CD8-positive, alpha-beta memory T cell (primary cell): ENCODE data around the gene FHIT. TPM values are rescaled to one million over a fixed set of nuclear protein-coding genes. Genes with fewer than 3 reads are reported as not detected.

Source experiments
- CTCF ChIA-PET: fragments of 350-600 bp; sonication (Branson Sonifier 250); formaldehyde crosslinking; loops from one replicate; lab custom pipeline; 2021; ENCODE audit warnings: antibody characterized with exemption; lab: Charles Lee
- POLR2A ChIA-PET: fragments of 350-600 bp; sonication (Branson Sonifier 250); formaldehyde crosslinking; loops from one replicate; lab custom pipeline; 2021; ENCODE audit warnings: antibody characterized with exemption; lab: Charles Lee
- DNase-seq, 5 donors: peaks; one replicate each; pipeline versions ENCODE4 v3.0.0 to v3.0.0-alpha.2; 2020 to 2022; ENCODE audit warnings: mixed read lengths in 1 of 5
- H3K27ac ChIP-seq: one replicate; pipeline ENCODE4 v1.7.0; 2013; ENCODE audit warnings: low read depth, mild to moderate bottlenecking, low read length, moderate library complexity
- H3K27me3 ChIP-seq: 2 replicates; pipeline ENCODE4 v1.7.0; 2013; ENCODE audit warnings: low read length, mild to moderate bottlenecking; ENCODE audit not compliant: insufficient read depth, poor library complexity, severe bottlenecking
- H3K36me3 ChIP-seq: 2 replicates; pipeline ENCODE4 v1.7.0; 2013; ENCODE audit warnings: mild to moderate bottlenecking, low read length, moderate library complexity; ENCODE audit not compliant: insufficient read depth
- H3K4me1 ChIP-seq: 2 replicates; pipeline ENCODE4 v1.7.0; 2013; ENCODE audit warnings: mild to moderate bottlenecking, low read length, moderate library complexity; ENCODE audit not compliant: insufficient read depth
- H3K4me3 ChIP-seq: 2 replicates; pipeline ENCODE4 v1.7.0; 2013; ENCODE audit warnings: mild to moderate bottlenecking, low read length
- H3K9me3 ChIP-seq: 2 replicates; pipeline ENCODE4 v1.7.0; 2013; ENCODE audit warnings: mild to moderate bottlenecking, low read length
- H3K27ac Mint-ChIP-seq, 8 donors: one replicate each; pipeline ENCODE4 v1.8.0; 2020 to 2021; ENCODE audit warnings: mixed read lengths in 8 of 8, mild to moderate bottlenecking in 6 of 8, inconsistent platforms in 3 of 8, moderate library complexity in 3 of 8
- H3K27me3 Mint-ChIP-seq, 2 donors: one replicate each; pipeline ENCODE4 v1.8.0; 2020 to 2021; ENCODE audit warnings: mixed read lengths in 2 of 2, mild to moderate bottlenecking in 1 of 2, moderate library complexity in 1 of 2
- H3K36me3 Mint-ChIP-seq, 3 donors: one replicate each; pipeline ENCODE4 v1.8.0; 2020 to 2021; ENCODE audit warnings: mixed read lengths in 3 of 3, inconsistent platforms in 1 of 3, mild to moderate bottlenecking in 1 of 3
- H3K4me1 Mint-ChIP-seq, 3 donors: one replicate each; pipeline ENCODE4 v1.8.0; 2020 to 2021; ENCODE audit warnings: mixed read lengths in 3 of 3, inconsistent platforms in 1 of 3, mild to moderate bottlenecking in 1 of 3
- H3K4me3 Mint-ChIP-seq, 7 donors: one replicate each; pipeline ENCODE4 v1.8.0; 2020 to 2021; ENCODE audit warnings: mixed read lengths in 7 of 7, mild to moderate bottlenecking in 6 of 7, moderate library complexity in 4 of 7, inconsistent platforms in 2 of 7
- H3K9me3 Mint-ChIP-seq, 5 donors: one replicate each; pipeline ENCODE4 v1.8.0; 2020 to 2022; ENCODE audit warnings: mixed read lengths in 5 of 5, mild to moderate bottlenecking in 3 of 5, moderate library complexity in 2 of 5, inconsistent platforms in 1 of 5
- polyA plus RNA-seq: library from polyadenylated mRNA; unstranded; fragments of 300-500 nt; fragmentation: Illumina TruSeq; gene quantifications from one replicate; pipeline ENCODE4 v1.2.3, GENCODE V29; 2021
- total RNA-seq, 2 experiments: library from RNA; stranded (reverse); gene quantifications; one replicate each; pipeline ENCODE4 v1.2.3, GENCODE V29; 2021

The FHIT gene
- total and polyA plus RNA-seq, 3 experiments from 2014 or later, result 4.1 to 7.4 (median 4.2) TPM

DNA sequence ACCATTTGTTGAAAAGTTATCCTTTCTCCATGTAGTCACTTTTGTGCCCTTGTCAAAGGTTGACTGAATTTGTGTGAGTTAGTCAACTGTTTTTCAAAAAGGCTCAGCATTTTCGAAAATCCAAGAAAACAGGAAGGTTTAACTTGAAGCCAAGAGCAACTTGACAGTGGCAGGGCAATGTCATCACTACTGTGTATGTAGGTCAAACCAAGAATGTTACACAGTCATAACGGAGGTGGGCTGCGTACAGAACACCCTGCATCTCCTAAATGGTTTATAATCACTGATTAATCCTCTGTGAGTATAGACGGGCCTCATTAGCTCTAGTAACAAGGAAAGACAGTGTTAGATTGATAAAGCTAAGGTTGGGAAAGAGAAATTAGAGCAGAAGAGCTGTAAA, 1064.9 kb downstream of the FHIT start:
- no peaks in the 10 kb centered on the region for H3K4me1 ChIP-seq
- no peaks in the 10 kb centered on the region for H3K9me3 Mint-ChIP-seq
- no peak overlapping the region for H3K4me3 Mint-ChIP-seq
- POLR2A ChIA-PET, result no interaction called here
- no peak overlapping the region for H3K27ac ChIP-seq
- no peaks in the 10 kb centered on the region for H3K27me3 ChIP-seq
- H3K36me3 ChIP-seq, result no peaks in the 10 kb centered on the region
- peaks cover 0 to 5% (median 0%) of the 10 kb centered on the region in 3 donors for H3K36me3 Mint-ChIP-seq
- no peaks in the 10 kb centered on the region for H3K4me1 Mint-ChIP-seq
- H3K27ac Mint-ChIP-seq, result peak overlapping the region in 1 of 8 donors; percentile 36
- H3K27me3 Mint-ChIP-seq, result peaks cover 7 to 36% of the 10 kb centered on the region in 2 donors
- no peaks in the 10 kb centered on the region for H3K9me3 ChIP-seq
- no peak for DNase-seq
- H3K4me3 ChIP-seq, result no peak overlapping the region
- CTCF ChIA-PET, result no interaction called here

DNA sequence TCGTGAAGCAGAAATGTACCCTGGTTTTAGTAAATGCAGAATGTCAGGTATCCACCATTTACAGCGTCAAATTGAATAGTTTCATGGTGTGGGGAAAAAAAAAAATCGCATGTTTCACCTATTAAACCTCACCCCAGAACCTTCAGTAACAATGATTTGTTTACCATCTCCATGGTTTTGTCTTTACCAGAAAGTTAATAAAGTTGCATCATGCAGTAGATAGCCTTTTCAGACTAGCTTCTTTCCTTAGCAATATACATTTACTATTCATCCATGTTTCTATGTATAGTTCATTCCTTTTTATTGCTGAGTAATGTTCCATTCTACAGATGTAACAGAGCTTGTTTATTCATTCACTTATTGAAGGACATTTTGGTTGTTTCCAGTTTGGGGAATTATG, 1066.1 kb downstream of the FHIT start:
- Histone ChIP-seq H3K4me3 (no peak overlapping the region), H3K36me3 (no peaks in the 10 kb centered on the region), H3K4me1 (no peaks in the 10 kb centered on the region), H3K9me3 (no peaks in the 10 kb centered on the region), H3K27ac (no peak overlapping the region), H3K27me3 (no peaks in the 10 kb centered on the region)
- ChIA-PET CTCF (no interaction called here), POLR2A (no interaction called here)
- no peak for DNase-seq
- peaks cover 0 to 5% (median 0%) of the 10 kb centered on the region in 3 donors for H3K36me3 Mint-ChIP-seq
- H3K4me1 Mint-ChIP-seq, result no peaks in the 10 kb centered on the region
- H3K27ac Mint-ChIP-seq, result no peak overlapping the region
- H3K27me3 Mint-ChIP-seq, result peaks cover 5 to 32% of the 10 kb centered on the region in 2 donors
- H3K4me3 Mint-ChIP-seq, result no peak overlapping the region
- no peaks in the 10 kb centered on the region for H3K9me3 Mint-ChIP-seq

DNA sequence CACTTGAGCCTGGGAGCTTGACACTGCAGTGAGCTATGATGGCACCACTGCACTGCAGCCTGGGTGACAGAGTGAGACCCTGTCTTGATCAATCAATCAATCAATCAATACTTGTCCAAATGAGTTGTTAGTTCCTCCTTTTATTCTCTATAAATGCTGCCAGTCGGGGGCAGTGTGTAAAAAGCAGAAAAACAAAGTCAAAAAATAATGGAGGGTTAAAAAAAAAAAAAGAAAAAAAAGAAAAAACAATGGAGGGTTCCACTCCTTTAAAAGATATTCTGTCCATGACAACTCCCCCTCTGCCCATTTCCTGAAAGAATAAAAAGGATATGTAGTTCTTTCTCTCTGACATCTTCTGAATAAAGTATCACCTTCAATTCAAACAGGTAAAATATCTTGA, 1068.6 kb downstream of the FHIT start:
- Histone ChIP-seq H3K4me1 (no peaks in the 10 kb centered on the region), H3K36me3 (no peaks in the 10 kb centered on the region), H3K9me3 (no peaks in the 10 kb centered on the region), H3K27ac (no peak overlapping the region), H3K4me3 (no peak overlapping the region), H3K27me3 (no peaks in the 10 kb centered on the region)
- Mint-ChIP-seq H3K27me3 (peaks cover 0 to 14% of the 10 kb centered on the region in 2 donors), H3K27ac (no peak overlapping the region), H3K9me3 (no peaks in the 10 kb centered on the region), H3K36me3 (peaks cover 0 to 5% (median 0%) of the 10 kb centered on the region in 3 donors), H3K4me3 (no peak overlapping the region), H3K4me1 (no peaks in the 10 kb centered on the region)
- no peak for DNase-seq
- POLR2A ChIA-PET, result no interaction called here
- CTCF ChIA-PET, result no interaction called here

DNA sequence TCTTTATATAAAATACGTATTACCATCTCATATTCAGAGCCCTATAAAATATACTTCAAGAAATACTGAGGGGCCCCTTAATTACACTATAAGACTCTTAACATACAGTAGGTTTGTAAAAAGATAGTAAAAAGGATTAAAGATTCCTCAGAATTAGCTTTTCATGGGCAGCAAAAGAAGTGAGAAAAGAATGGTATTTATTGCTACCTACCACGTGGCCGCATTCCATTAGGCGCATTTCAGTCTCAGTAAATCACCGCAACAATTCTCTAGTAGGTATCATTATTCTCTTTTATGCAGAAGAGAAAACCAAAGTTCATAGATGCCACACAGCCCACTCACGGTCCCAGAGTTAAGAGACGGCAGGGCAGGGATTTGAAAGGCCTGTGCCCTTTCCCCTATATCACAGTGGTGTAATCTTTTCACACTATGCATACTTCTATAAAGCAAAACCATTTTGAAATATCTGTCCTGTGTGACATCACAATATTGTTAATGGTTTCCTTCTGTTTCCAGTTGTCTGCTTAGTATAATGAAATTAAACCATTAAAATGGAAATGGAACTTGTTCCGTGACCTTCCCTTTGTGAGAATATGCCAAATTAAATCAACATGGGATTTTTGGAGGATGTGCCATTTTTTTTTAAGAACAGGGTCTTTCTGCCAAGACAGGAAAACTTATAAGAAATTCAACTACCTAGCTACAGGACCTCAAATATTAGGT, 1072.2 kb downstream of the FHIT start:
- Mint-ChIP-seq H3K4me1 (no peaks in the 10 kb centered on the region), H3K36me3 (no peaks in the 10 kb centered on the region), H3K9me3 (no peaks in the 10 kb centered on the region), H3K27me3 (no peaks in the 10 kb centered on the region), H3K27ac (no peak overlapping the region), H3K4me3 (no peak overlapping the region)
- H3K27me3 ChIP-seq, result no peaks in the 10 kb centered on the region
- POLR2A ChIA-PET, result no interaction called here
- CTCF ChIA-PET, result no interaction called here
- H3K9me3 ChIP-seq, result no peaks in the 10 kb centered on the region
- no peaks in the 10 kb centered on the region for H3K4me1 ChIP-seq
- no peak overlapping the region for H3K27ac ChIP-seq
- no peak overlapping the region for H3K4me3 ChIP-seq
- no peaks in the 10 kb centered on the region for H3K36me3 ChIP-seq
- DNase-seq, result no peak

DNA sequence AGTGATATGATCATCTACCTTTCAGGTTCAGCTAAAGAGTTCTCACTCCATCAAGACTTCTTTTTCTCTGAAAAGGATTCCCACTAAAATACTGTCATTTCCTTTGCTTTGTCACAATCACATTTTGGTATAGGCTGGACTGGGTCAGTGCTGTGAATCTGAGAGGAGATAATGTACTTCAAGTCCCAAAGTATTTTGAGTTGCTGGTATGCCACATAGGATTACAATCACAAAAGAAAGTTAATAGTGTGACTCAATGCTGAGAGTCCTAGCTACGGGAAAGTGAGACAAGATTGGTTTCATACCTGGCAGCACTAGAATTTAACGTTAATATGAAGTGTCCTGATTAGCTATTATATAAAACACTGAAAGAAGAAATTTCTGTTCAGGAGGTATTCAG, 1073.5 kb downstream of the FHIT start:
- Mint-ChIP-seq H3K4me3 (no peak overlapping the region), H3K27me3 (no peaks in the 10 kb centered on the region), H3K36me3 (peaks cover 0 to 4% (median 0%) of the 10 kb centered on the region in 3 donors), H3K4me1 (no peaks in the 10 kb centered on the region), H3K9me3 (no peaks in the 10 kb centered on the region), H3K27ac (no peak overlapping the region)
- Histone ChIP-seq H3K36me3 (no peaks in the 10 kb centered on the region), H3K27me3 (no peaks in the 10 kb centered on the region), H3K9me3 (no peaks in the 10 kb centered on the region), H3K27ac (no peak overlapping the region), H3K4me3 (no peak overlapping the region), H3K4me1 (no peaks in the 10 kb centered on the region)
- POLR2A ChIA-PET, result interaction anchor here (0.6 kb wide), 1 partner anchor 1097 kb away, joined by 3 read pairs; no protein-coding TSS in a partner anchor
- CTCF ChIA-PET, result no interaction called here
- no peak for DNase-seq

DNA sequence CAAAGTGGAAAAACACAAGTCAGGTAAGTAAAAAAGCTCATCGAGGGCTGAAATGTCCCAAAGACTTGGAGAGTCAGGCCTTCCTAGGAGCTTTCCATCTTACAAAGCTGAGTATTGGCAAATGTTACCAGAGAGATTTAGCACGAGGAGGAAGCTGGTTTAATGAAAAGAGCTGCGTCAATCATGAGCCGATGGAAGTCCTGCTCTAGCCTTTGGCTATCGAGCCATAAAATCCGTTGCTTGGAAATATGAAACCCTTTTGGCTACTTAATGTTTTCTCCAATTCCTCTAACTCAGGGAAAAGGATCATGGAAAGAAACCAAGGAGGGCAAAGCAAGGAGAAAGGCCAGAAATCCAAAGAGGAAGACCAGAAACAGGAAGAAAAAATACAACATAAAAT, 1074.6 kb downstream of the FHIT start:
- no peaks in the 10 kb centered on the region for H3K36me3 ChIP-seq
- no peaks in the 10 kb centered on the region for H3K4me1 Mint-ChIP-seq
- no peaks in the 10 kb centered on the region for H3K27me3 ChIP-seq
- DNase-seq, result no peak
- H3K4me3 Mint-ChIP-seq, result no peak overlapping the region
- H3K4me3 ChIP-seq, result no peak overlapping the region
- H3K9me3 Mint-ChIP-seq, result no peaks in the 10 kb centered on the region
- H3K27ac ChIP-seq, result no peak overlapping the region
- no peaks in the 10 kb centered on the region for H3K9me3 ChIP-seq
- H3K27ac Mint-ChIP-seq, result no peak overlapping the region
- CTCF ChIA-PET, result interaction anchor here (1.3 kb wide), 1 partner anchor 14 kb away, joined by 3 read pairs; no protein-coding TSS in a partner anchor
- no peaks in the 10 kb centered on the region for H3K4me1 ChIP-seq
- peaks cover 0 to 4% (median 0%) of the 10 kb centered on the region in 3 donors for H3K36me3 Mint-ChIP-seq
- H3K27me3 Mint-ChIP-seq, result no peaks in the 10 kb centered on the region
- POLR2A ChIA-PET, result no interaction called here

DNA sequence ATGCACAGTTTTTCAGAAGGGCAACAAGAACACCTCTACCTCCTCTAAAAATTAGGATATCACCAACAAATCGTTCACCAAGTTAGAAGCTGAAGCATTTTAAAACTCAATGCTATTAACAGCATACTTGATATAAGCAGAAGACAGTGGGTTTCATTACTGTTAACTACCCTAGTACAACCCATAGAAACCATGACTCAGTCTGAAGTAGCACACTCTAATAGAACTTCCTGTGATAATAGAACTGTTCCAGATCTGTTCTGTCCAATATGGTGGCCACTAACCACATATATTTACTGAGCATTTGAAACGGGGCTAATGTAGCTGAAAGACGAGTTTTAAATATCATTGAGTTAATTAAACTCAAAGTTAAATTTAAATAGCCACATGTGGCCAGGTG, 1075.6 kb downstream of the FHIT start:
- no peaks in the 10 kb centered on the region for H3K27me3 ChIP-seq
- H3K36me3 ChIP-seq, result no peaks in the 10 kb centered on the region
- no peak overlapping the region for H3K4me3 Mint-ChIP-seq
- H3K27me3 Mint-ChIP-seq, result no peaks in the 10 kb centered on the region
- no peak overlapping the region for H3K27ac Mint-ChIP-seq
- CTCF ChIA-PET, result interaction anchor here (1.3 kb wide), 1 partner anchor 15 kb away, joined by 3 read pairs; no protein-coding TSS in a partner anchor
- no peaks in the 10 kb centered on the region for H3K9me3 Mint-ChIP-seq
- DNase-seq, result no peak
- peaks cover 0 to 4% (median 0%) of the 10 kb centered on the region in 3 donors for H3K36me3 Mint-ChIP-seq
- no peaks in the 10 kb centered on the region for H3K4me1 ChIP-seq
- H3K9me3 ChIP-seq, result no peaks in the 10 kb centered on the region
- no peak overlapping the region for H3K4me3 ChIP-seq
- no peak overlapping the region for H3K27ac ChIP-seq
- H3K4me1 Mint-ChIP-seq, result no peaks in the 10 kb centered on the region
- POLR2A ChIA-PET, result no interaction called here

DNA sequence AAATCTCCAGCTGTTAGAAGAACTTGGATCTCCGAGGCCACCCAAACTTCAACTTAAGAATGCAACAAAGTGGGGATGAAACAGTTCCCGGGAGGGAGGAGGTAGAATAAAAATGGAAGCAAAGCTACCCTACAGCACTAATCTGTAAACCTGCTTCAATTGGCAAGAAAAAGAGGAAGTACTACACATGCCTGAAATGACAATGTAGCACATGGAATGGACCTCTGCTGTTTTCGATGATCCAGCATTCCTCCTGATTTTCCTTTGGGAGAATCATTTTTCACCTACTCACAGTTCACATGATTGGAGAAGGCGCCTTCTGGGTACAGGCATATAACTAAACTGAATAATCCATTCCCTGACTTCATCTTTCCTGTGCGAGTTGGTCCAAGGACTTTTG, 1081.5 kb downstream of the FHIT start:
- ChIA-PET POLR2A (no interaction called here), CTCF (no interaction called here)
- Mint-ChIP-seq H3K4me1 (no peaks in the 10 kb centered on the region), H3K4me3 (no peak overlapping the region), H3K36me3 (peaks cover 0 to 4% (median 0%) of the 10 kb centered on the region in 3 donors), H3K27ac (peak overlapping the region in 2 of 8 donors; percentile 6 to 88), H3K9me3 (no peaks in the 10 kb centered on the region), H3K27me3 (peaks cover 0 to 2% of the 10 kb centered on the region in 2 donors)
- no peaks in the 10 kb centered on the region for H3K27me3 ChIP-seq
- no peak overlapping the region for H3K4me3 ChIP-seq
- no peaks in the 10 kb centered on the region for H3K4me1 ChIP-seq
- DNase-seq, result no peak
- no peaks in the 10 kb centered on the region for H3K36me3 ChIP-seq
- no peaks in the 10 kb centered on the region for H3K9me3 ChIP-seq
- H3K27ac ChIP-seq, result no peak overlapping the region
